Psoas muscle (tissue), 8 donors: ENCODE results near the gene MAGI2. TPM values are rescaled to one million over a fixed set of nuclear protein-coding genes. Genes with fewer than 3 reads are reported as not detected.

ENCODE experiments used
- ATAC-seq, 4 donors: fragments of 200-7000 bp; cut with Tn5 transposase; one replicate each; pipeline ENCODE4 v1.9.1; 2020; ENCODE audit warnings: moderate library complexity in 3 of 4, mild to moderate bottlenecking in 2 of 4
- DNase-seq, 2 donors: peaks; one replicate each; pipeline ENCODE4 v3.0.0-alpha.2; 2020
- H3K27ac ChIP-seq: fragments of 200-600 bp; one replicate; pipeline ENCODE4 v1.8.0; 2022
- H3K27me3 ChIP-seq, 3 donors: fragments of 200-600 bp in 1 of 3; one replicate each; pipeline versions ENCODE4 v1.6.1 to v1.8.0; 2013 to 2022; ENCODE audit warnings: low read length in 2 of 3, mild to moderate bottlenecking in 2 of 3, moderate library complexity in 1 of 3; ENCODE audit not compliant: insufficient read depth in 3 of 3
- H3K36me3 ChIP-seq, 2 donors: fragments of 200-600 bp in 1 of 2; one replicate each; pipeline versions ENCODE4 v1.6.1 to v1.8.0; 2013 to 2022; ENCODE audit warnings: low read depth in 1 of 2, mild to moderate bottlenecking in 1 of 2, moderate library complexity in 1 of 2; ENCODE audit not compliant: insufficient read depth in 1 of 2
- H3K4me1 ChIP-seq: fragments of 200-600 bp; one replicate; pipeline ENCODE4 v1.8.0; 2022
- H3K4me3 ChIP-seq: fragments of 200-600 bp; one replicate; pipeline ENCODE4 v1.8.0; 2022; ENCODE audit warnings: mild to moderate bottlenecking
- H3K9me3 ChIP-seq: fragments of 200-600 bp; one replicate; pipeline ENCODE4 v1.8.0; 2022
- WGBS, 3 donors: extraction: QIAGEN DNeasy Blood & Tissue Kit; methylation state at CpG; one replicate each; pipeline versions ENCODE4 v1.1.6 to v1.1.7; 2013; 5-methylcytosine and 5-hydroxymethylcytosine counted together
- intact Hi-C, 2 donors: fragments of 100-400 bp; cut with DNase I; formaldehyde crosslinking; loops; one replicate each; pipeline versions ENCODE4 v1.11.0 to v1.14.2; 2022
- polyA plus RNA-seq, 3 donors: library from polyadenylated mRNA; stranded (reverse); fragments of 200-250 nt; gene quantifications; one replicate each; pipeline ENCODE4 v1.2.3, GENCODE V29; 2013
- total RNA-seq, 4 donors: library from RNA; stranded (reverse); fragmentation: NEBNext Ultra II Directional in 2 of 4; extraction: Animal tissue kit (Norgen Biotek cat#: 25700) in 2 of 4; gene quantifications; one replicate each; pipeline versions ENCODE4 v1.2.1 to v1.2.4, GENCODE V29; 2021 to 2023
- TF ChIP-seq, protein P1 (sequence below): fragments of 200-600 bp; IDR thresholded peaks from one replicate; pipeline ENCODE4 v1.8.0; 2022; ENCODE audit warnings: antibody characterized with exemption
- donor health status: healthy with polysubstance abuse.
- donor health status: DM: no; HTN: no; CAD: no; lungs with moderate emphysema.
- donor health status: Bipolar disorder and iron deficiency.
- donor health status: healthy.
- donor health status: DM: yes; HTN: yes; CAD: no.
- donor health status: DM: no; HTN: no; CAD: no.
- donor health status: DM: no; HTN: no; CAD: no.
- donor health status: DM: yes; HTN: yes; CAD: no.

Gene MAGI2
- total and polyA plus RNA-seq, 7 donors = 0.46 to 2.5 (median 1.4) TPM

DNA sequence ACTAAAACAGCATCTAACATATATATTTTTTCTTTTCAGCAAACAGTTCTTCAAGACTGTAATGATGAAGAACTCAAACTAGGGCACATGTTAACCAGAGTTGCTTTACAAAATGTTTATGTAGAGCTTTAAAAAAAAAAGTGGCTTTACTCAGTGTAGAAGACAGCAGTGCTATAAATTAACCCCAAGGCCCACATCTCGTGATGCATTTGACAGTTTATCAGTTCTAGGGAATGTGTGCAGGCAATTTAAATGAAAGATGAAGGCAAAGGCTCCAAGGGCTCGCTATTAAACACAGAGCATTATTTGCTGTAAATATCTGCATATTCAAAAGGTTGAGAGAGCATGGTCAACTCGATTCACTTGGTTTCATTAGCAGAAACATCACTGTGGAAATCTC, 558.1 kb downstream of the MAGI2 start:
- Histone ChIP-seq H3K27me3 (no peaks in the 10 kb centered on the region), H3K4me1 (no peaks in the 10 kb centered on the region), H3K36me3 (no peaks in the 10 kb centered on the region), H3K9me3 (no peaks in the 10 kb centered on the region), H3K27ac (no peak overlapping the region), H3K4me3 (no peak overlapping the region)
- TF ChIP-seq, protein P1, sequence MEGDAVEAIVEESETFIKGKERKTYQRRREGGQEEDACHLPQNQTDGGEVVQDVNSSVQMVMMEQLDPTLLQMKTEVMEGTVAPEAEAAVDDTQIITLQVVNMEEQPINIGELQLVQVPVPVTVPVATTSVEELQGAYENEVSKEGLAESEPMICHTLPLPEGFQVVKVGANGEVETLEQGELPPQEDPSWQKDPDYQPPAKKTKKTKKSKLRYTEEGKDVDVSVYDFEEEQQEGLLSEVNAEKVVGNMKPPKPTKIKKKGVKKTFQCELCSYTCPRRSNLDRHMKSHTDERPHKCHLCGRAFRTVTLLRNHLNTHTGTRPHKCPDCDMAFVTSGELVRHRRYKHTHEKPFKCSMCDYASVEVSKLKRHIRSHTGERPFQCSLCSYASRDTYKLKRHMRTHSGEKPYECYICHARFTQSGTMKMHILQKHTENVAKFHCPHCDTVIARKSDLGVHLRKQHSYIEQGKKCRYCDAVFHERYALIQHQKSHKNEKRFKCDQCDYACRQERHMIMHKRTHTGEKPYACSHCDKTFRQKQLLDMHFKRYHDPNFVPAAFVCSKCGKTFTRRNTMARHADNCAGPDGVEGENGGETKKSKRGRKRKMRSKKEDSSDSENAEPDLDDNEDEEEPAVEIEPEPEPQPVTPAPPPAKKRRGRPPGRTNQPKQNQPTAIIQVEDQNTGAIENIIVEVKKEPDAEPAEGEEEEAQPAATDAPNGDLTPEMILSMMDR = no peak
- 48 to 56% (median 50%) methylated on average over 3 of the region's 3 CpGs for WGBS, 3 donors
- no peak for DNase-seq
- ATAC-seq = no peak
- intact Hi-C loops = no loop called here

- 75 to 93% (median 82%) methylated on average over 1 of the region's 1 CpG for WGBS, 3 donors
- TF ChIP-seq, protein P1 = no peak
- Histone ChIP-seq H3K36me3 (no peaks in the 10 kb centered on the region), H3K27ac (no peak overlapping the region), H3K4me3 (no peak overlapping the region), H3K27me3 (no peaks in the 10 kb centered on the region), H3K4me1 (no peaks in the 10 kb centered on the region), H3K9me3 (peaks cover 9% of the 10 kb centered on the region)
- DNase-seq (no peak), ATAC-seq (no peak)
- intact Hi-C loops = no loop called here
Measured at GRCh38 chr7:78879206-78879605, 574.3 kb downstream of the MAGI2 start.

GRCh38 chr7:78873117-78873516, 580.4 kb downstream of the MAGI2 start:
- Histone ChIP-seq H3K4me1 (no peaks in the 10 kb centered on the region), H3K27me3 (no peaks in the 10 kb centered on the region), H3K36me3 (no peaks in the 10 kb centered on the region), H3K4me3 (no peak overlapping the region), H3K27ac (no peak overlapping the region), H3K9me3 (peaks cover 4% of the 10 kb centered on the region)
- intact Hi-C loops = no loop called here
- DNase-seq = no peak
- ATAC-seq = no peak
- TF ChIP-seq, protein P1 = no peak
- 60 to 69% (median 65%) methylated on average over 5 of the region's 5 CpGs for WGBS, 3 donors

DNA sequence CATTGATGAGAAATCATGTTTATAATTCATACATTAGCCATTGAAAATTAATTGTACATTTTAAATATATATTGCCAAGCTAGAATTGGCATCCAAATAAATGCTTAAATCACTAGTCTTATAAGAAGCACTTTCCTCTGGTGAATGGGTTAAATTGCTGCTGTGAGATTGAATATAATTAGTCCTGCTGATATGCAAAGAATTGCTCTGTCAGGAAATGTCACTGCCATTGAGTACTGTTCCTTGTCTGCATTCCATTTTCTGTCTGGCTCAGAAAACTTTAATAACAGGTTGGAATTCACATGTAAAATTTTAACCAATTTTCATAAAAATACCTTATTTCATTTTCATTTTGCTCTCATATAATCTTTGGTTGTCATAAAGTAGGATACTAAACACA, 589.1 kb downstream of the MAGI2 start:
- ATAC-seq = no peak
- intact Hi-C loops = no loop called here
- H3K9me3 ChIP-seq = no peaks in the 10 kb centered on the region

DNA sequence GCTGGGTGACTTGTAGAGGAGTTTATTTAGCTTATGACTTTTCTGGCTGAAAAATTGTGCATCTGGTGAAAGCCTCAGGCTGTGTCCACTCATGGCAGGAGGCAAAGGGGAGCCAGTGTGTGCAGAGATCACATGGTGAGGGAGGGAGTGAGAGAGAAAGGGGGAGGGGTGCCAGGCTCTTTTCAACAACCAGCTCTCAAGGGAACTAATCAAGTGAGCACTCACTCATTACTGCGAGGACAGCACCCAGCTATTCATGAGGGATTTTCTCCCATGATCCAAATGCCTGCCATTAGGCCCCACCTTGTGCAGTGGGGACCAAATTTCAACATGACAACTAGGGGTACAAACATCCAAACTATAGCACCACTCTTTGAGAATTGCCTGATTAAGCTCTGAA, 590.2 kb downstream of the MAGI2 start:
- Histone ChIP-seq H3K27me3 (no peaks in the 10 kb centered on the region), H3K4me3 (no peak overlapping the region), H3K27ac (no peak overlapping the region), H3K9me3 (no peaks in the 10 kb centered on the region), H3K4me1 (no peaks in the 10 kb centered on the region), H3K36me3 (no peaks in the 10 kb centered on the region)
- TF ChIP-seq, protein P1 = no peak
- 56 to 65% (median 60%) methylated on average over 1 of the region's 1 CpG for WGBS, 3 donors
- intact Hi-C loops = no loop called here
- ATAC-seq = no peak
- DNase-seq = no peak

More for the DNA sequence above, 589.1 kb downstream of the MAGI2 start:
- no peak overlapping the region for H3K4me3 ChIP-seq
- TF ChIP-seq, protein P1 = no peak
- H3K4me1 ChIP-seq = no peaks in the 10 kb centered on the region
- H3K27me3 ChIP-seq = no peaks in the 10 kb centered on the region
- H3K36me3 ChIP-seq = no peaks in the 10 kb centered on the region
- no peak for DNase-seq
- no peak overlapping the region for H3K27ac ChIP-seq
